ENCODE measurements around the gene CIDEC.
"Not testable (repeated sequence)": the region's sequence is repeated elsewhere in the genome, so short reads cannot be mapped to it uniquely, and the experiment has no call there.

Gene CIDEC

GRCh38 chr3:9876255-9876654 is 3.8 kb downstream of the CIDEC start:
- FAIRE-seq; DNase-seq (ENCODE audit: low spot score): not testable (repeated sequence)

- no peak for DNase-seq (ENCODE audit: low spot score)
- FAIRE-seq: no peak
Measured at GRCh38 chr3:9875448-9875847, 4.6 kb downstream of the CIDEC start.

GRCh38 chr3:9872067-9872466 is 8.0 kb downstream of the CIDEC start:
- FAIRE-seq: not testable (repeated sequence)
- DNase-seq (ENCODE audit: low spot score): peak; percentile 21

- peak; percentile 14 for DNase-seq (ENCODE audit: low spot score)
- FAIRE-seq: no peak
Measured at GRCh38 chr3:9870978-9871377, 9.1 kb downstream of the CIDEC start.

GRCh38 chr3:9869955-9870354 is 10.1 kb downstream of the CIDEC start:
- no peak for FAIRE-seq
- no peak for DNase-seq (ENCODE audit: low spot score)

- no peak for FAIRE-seq
- no peak for DNase-seq (ENCODE audit: low spot score)
Measured at GRCh38 chr3:9867106-9867505, 12.9 kb downstream of the CIDEC start.

GRCh38 chr3:9866639-9867038 is 13.4 kb downstream of the CIDEC start:
- no peak for DNase-seq (ENCODE audit: low spot score)
- no peak for FAIRE-seq

- not testable (repeated sequence) for DNase-seq (ENCODE audit: low spot score); FAIRE-seq
Measured at GRCh38 chr3:9865125-9865637, 14.9 kb downstream of the CIDEC start.

GRCh38 chr3:9864200-9864927 is 15.7 kb downstream of the CIDEC start:
- DNase-seq (ENCODE audit: low spot score) (no peak), FAIRE-seq (no peak)

- FAIRE-seq (no peak), DNase-seq (ENCODE audit: low spot score) (no peak)
Measured at GRCh38 chr3:9863058-9863772, 16.8 kb downstream of the CIDEC start.

GRCh38 chr3:9862391-9863057 is 17.5 kb downstream of the CIDEC start:
- DNase-seq (ENCODE audit: low spot score) (no peak), FAIRE-seq (no peak)

GRCh38 chr3:9861626-9862130 is 18.4 kb downstream of the CIDEC start:
- DNase-seq (ENCODE audit: low spot score) (no peak), FAIRE-seq (no peak)

- FAIRE-seq (no peak), DNase-seq (ENCODE audit: low spot score) (no peak)
Measured at GRCh38 chr3:9861201-9861600, 18.9 kb downstream of the CIDEC start.

GRCh38 chr3:9859530-9860025 is 20.5 kb downstream of the CIDEC start:
- no peak for FAIRE-seq
- no peak for DNase-seq (ENCODE audit: low spot score)

- FAIRE-seq: no peak
- no peak for DNase-seq (ENCODE audit: low spot score)
Measured at GRCh38 chr3:9855594-9855993, 24.5 kb downstream of the CIDEC start.

- not testable (repeated sequence) for DNase-seq (ENCODE audit: low spot score); FAIRE-seq
Measured at GRCh38 chr3:9854291-9854940, 25.6 kb downstream of the CIDEC start.

GRCh38 chr3:9852528-9852927 is 27.5 kb downstream of the CIDEC start:
- DNase-seq (ENCODE audit: low spot score): no peak
- FAIRE-seq: no peak

GRCh38 chr3:9851926-9852325 is 28.1 kb downstream of the CIDEC start:
- not testable (repeated sequence) for DNase-seq (ENCODE audit: low spot score); FAIRE-seq

- not testable (repeated sequence) for DNase-seq (ENCODE audit: low spot score); FAIRE-seq
Measured at GRCh38 chr3:9851383-9851782, 28.7 kb downstream of the CIDEC start.

GRCh38 chr3:9848860-9849259 is 31.2 kb downstream of the CIDEC start:
- not testable (repeated sequence) for DNase-seq (ENCODE audit: low spot score); FAIRE-seq

GRCh38 chr3:9847870-9848269 is 32.2 kb downstream of the CIDEC start:
- not testable (repeated sequence) for FAIRE-seq

More at GRCh38 chr3:9847870-9848269, 32.2 kb downstream of the CIDEC start:
- not testable (repeated sequence) for DNase-seq (ENCODE audit: low spot score)

All from RCC 7860 (cell line).